ENCODE results near the gene BAAT.
A peak's percentile ranks its signal among the peaks of the same experiment; 100 is the strongest.

Gene BAAT

GRCh38 chr9:101398068-101398929, 13.5 kb upstream of the BAAT start, which contains the start of the genes MRPL50 and ZNF189:
Gene MRPL50, minus strand, starts transcription at chr9:101398618. Its CDS starts 26 bp downstream, at chr9:101398592.
Gene ZNF189, plus strand, starts transcription at chr9:101398851. Its CDS starts 306 bp downstream, at chr9:101399157.
- DNase-seq (ENCODE audit: low spot score) = peak; percentile 100

- DNase-seq (ENCODE audit: low spot score) = no peak
Observed at GRCh38 chr9:101397746-101398067, 12.9 kb upstream of the BAAT start.

- no peak for DNase-seq (ENCODE audit: low spot score)
Observed at GRCh38 chr9:101394687-101395086, 9.9 kb upstream of the BAAT start.

GRCh38 chr9:101393135-101393534, 8.3 kb upstream of the BAAT start:
- no peak for DNase-seq (ENCODE audit: low spot score)

GRCh38 chr9:101388507-101388993, 3.7 kb upstream of the BAAT start:
- peak; percentile 23 for DNase-seq (ENCODE audit: low spot score)

GRCh38 chr9:101387871-101388506, 3.2 kb upstream of the BAAT start:
- DNase-seq (ENCODE audit: low spot score) = peak; percentile 62

GRCh38 chr9:101383361-101383760, 1.4 kb downstream of the BAAT start:
- DNase-seq (ENCODE audit: low spot score) = no peak

GRCh38 chr9:101381833-101382342, 2.9 kb downstream of the BAAT start:
- DNase-seq (ENCODE audit: low spot score) = no peak

- DNase-seq (ENCODE audit: low spot score) = no peak
Observed at GRCh38 chr9:101381118-101381517, 3.7 kb downstream of the BAAT start.

GRCh38 chr9:101380295-101380694, 4.5 kb downstream of the BAAT start:
- no peak for DNase-seq (ENCODE audit: low spot score)

- no peak for DNase-seq (ENCODE audit: low spot score)
Observed at GRCh38 chr9:101376111-101376848, 8.5 kb downstream of the BAAT start.

- DNase-seq (ENCODE audit: low spot score) = no peak
Observed at GRCh38 chr9:101375546-101375945, 9.3 kb downstream of the BAAT start.

- no peak for DNase-seq (ENCODE audit: low spot score)
Observed at GRCh38 chr9:101372327-101373118, 12.3 kb downstream of the BAAT start.

- no peak for DNase-seq (ENCODE audit: low spot score)
Observed at GRCh38 chr9:101371813-101372212, 13.0 kb downstream of the BAAT start.

GRCh38 chr9:101369884-101370531, 14.8 kb downstream of the BAAT start:
- DNase-seq (ENCODE audit: low spot score) = no peak

- DNase-seq (ENCODE audit: low spot score) = no peak
Observed at GRCh38 chr9:101369286-101369685, 15.5 kb downstream of the BAAT start.

GRCh38 chr9:101367323-101367722, 17.5 kb downstream of the BAAT start:
- DNase-seq (ENCODE audit: low spot score) = no peak

GRCh38 chr9:101366038-101366756, 18.6 kb downstream of the BAAT start:
- no peak for DNase-seq (ENCODE audit: low spot score)

GRCh38 chr9:101365181-101365580, 19.6 kb downstream of the BAAT start:
- DNase-seq (ENCODE audit: low spot score) = no peak

- no peak for DNase-seq (ENCODE audit: low spot score)
Observed at GRCh38 chr9:101362450-101362849, 22.4 kb downstream of the BAAT start.
